HepG2 (cell line): ENCODE data around the gene SPAG9. TPM values are rescaled to one million over a fixed set of nuclear protein-coding genes. Genes with fewer than 3 reads are reported as not detected.

Experiments
- CEBPG ChIP-seq: IDR thresholded peaks from 2 replicates; pipeline ENCODE4 v1.6.1; 2016
- HHEX ChIP-seq: IDR thresholded peaks from 2 replicates; pipeline ENCODE4 v1.6.1; 2016; ENCODE audit warnings: control low read depth
- HNRNPUL1 ChIP-seq: fragments of 200-400 bp; formaldehyde crosslinking; IDR thresholded peaks from 2 replicates; pipeline ENCODE4 v1.6.1; 2017; ENCODE audit warnings: low read depth, mild to moderate bottlenecking, low read length, moderate library complexity
- MBD4 ChIP-seq: IDR thresholded peaks from 2 replicates; pipeline ENCODE4 v1.6.1; 2012; ENCODE audit warnings: low read length, inconsistent platforms, borderline replicate concordance
- MTA3 ChIP-seq: sonication (generic); formaldehyde crosslinking; IDR thresholded peaks from 2 replicates; pipeline ENCODE4 v1.4.0; 2020; ENCODE audit warnings: missing genetic modification reagents
- MZF1 ChIP-seq: sonication (generic); formaldehyde crosslinking; IDR thresholded peaks from 2 replicates; pipeline ENCODE4 v1.8.1; 2023; ENCODE audit warnings: mild to moderate bottlenecking, missing genetic modification reagents, borderline replicate concordance
- NCOA1 ChIP-seq: sonication (generic); formaldehyde crosslinking; IDR thresholded peaks from 2 replicates; pipeline ENCODE4 v1.9.0; 2021; ENCODE audit warnings: missing genetic modification reagents
- POLR2AphosphoS2 ChIP-seq: IDR thresholded peaks from 2 replicates; pipeline ENCODE4 v1.6.1; 2011; ENCODE audit warnings: low read depth, low read length, improper control_type of control experiment
- RBM39 ChIP-seq: fragments of 200-400 bp; formaldehyde crosslinking; IDR thresholded peaks from one replicate; pipeline ENCODE4 v1.6.1; 2018; ENCODE audit warnings: antibody characterized with exemption, mild to moderate bottlenecking, low read depth, low read length; ENCODE audit not compliant: poor library complexity, severe bottlenecking
- RFX5 ChIP-seq: IDR thresholded peaks from 2 replicates; pipeline ENCODE4 v1.6.1; 2011; ENCODE audit warnings: low read depth, low read length, improper control_type of control experiment
- SIX1 ChIP-seq: sonication (generic); formaldehyde crosslinking; IDR thresholded peaks from 2 replicates; pipeline ENCODE4 v1.4.0; 2020; ENCODE audit warnings: missing genetic modification reagents, borderline replicate concordance
- SUZ12 ChIP-seq: fragments of 150-350 bp; IDR thresholded peaks from 2 replicates; pipeline ENCODE4 v1.6.1; 2014; ENCODE audit warnings: low read depth, low read length
- TAF15 ChIP-seq: fragments of 200-400 bp; formaldehyde crosslinking; IDR thresholded peaks from one replicate; pipeline ENCODE4 v1.6.1; 2018; ENCODE audit warnings: mild to moderate bottlenecking, low read depth, low read length; ENCODE audit not compliant: poor library complexity, severe bottlenecking
- ZNF17 ChIP-seq: sonication (generic); formaldehyde crosslinking; IDR thresholded peaks from 2 replicates; pipeline ENCODE4 v1.5.0; 2020; ENCODE audit warnings: mild to moderate bottlenecking, missing genetic modification reagents
- ZNF331 ChIP-seq: sonication (generic); formaldehyde crosslinking; IDR thresholded peaks from 2 replicates; pipeline ENCODE4 v1.4.0; 2020; ENCODE audit warnings: missing genetic modification reagents
- ZNF354B ChIP-seq: sonication (generic); formaldehyde crosslinking; IDR thresholded peaks from 2 replicates; pipeline ENCODE4 v1.8.0; 2022; ENCODE audit warnings: mild to moderate bottlenecking, missing genetic modification reagents
- ZNF367 ChIP-seq: sonication (generic); formaldehyde crosslinking; IDR thresholded peaks from 2 replicates; pipeline ENCODE4 v1.4.0; 2020; ENCODE audit warnings: missing genetic modification reagents, borderline replicate concordance
- polyA plus RNA-seq, 8 experiments: library from polyadenylated mRNA; depleted of rRNA in 3 of 8; stranded (reverse) in 7 of 8; unstranded in 1 of 8; fragments of >200 nt; fragmentation: Illumina TruSeq in 4 of 8; extraction: Trizol in 4 of 8; gene quantifications; 2 replicates each; pipeline versions ENCODE4 v1.2.1 to v1.2.3, GENCODE V29; 2011 to 2016; ENCODE audit warnings: low read depth in 4 of 8, missing spikeins in 1 of 8, mixed read lengths in 1 of 8; ENCODE audit not compliant: insufficient read depth in 1 of 8
- total RNA-seq, 5 experiments: library from RNA; depleted of rRNA; stranded (reverse); fragments of >200 nt; fragmentation: Illumina TruSeq; extraction: Trizol; gene quantifications; 2 replicates each; pipeline ENCODE4 v1.2.3, GENCODE V29; 2016; ENCODE audit warnings: low read depth in 1 of 5
- TF ChIP-seq, protein P1 (sequence below): sonication (generic); formaldehyde crosslinking; IDR thresholded peaks from 2 replicates; pipeline ENCODE4 v1.9.0; 2022; ENCODE audit warnings: low read depth, missing genetic modification reagents
- TF ChIP-seq, protein P2 (sequence below): IDR thresholded peaks from 2 replicates; pipeline ENCODE4 v1.6.1; 2016; ENCODE audit warnings: control low read depth
- TF ChIP-seq, protein P3 (sequence below): sonication (generic); formaldehyde crosslinking; IDR thresholded peaks from 2 replicates; pipeline ENCODE4 v1.4.0; 2020; ENCODE audit warnings: missing genetic modification reagents
- TF ChIP-seq, protein P4 (sequence below): sonication (generic); formaldehyde crosslinking; IDR thresholded peaks from 2 replicates; pipeline ENCODE4 v1.4.0; 2020; ENCODE audit warnings: mild to moderate bottlenecking, missing genetic modification reagents, borderline replicate concordance
- TF ChIP-seq, protein P5 (sequence below): sonication (generic); formaldehyde crosslinking; IDR thresholded peaks from 2 replicates; pipeline ENCODE4 v1.5.1; 2020; ENCODE audit warnings: mild to moderate bottlenecking, moderate library complexity, missing genetic modification reagents

SPAG9 gene
- total and polyA plus RNA-seq, 2 of the 13 experiments (the other 11 are each of a cell fraction or from before 2014, with no cell fraction given), result 43.2 to 78.6 TPM

DNA sequence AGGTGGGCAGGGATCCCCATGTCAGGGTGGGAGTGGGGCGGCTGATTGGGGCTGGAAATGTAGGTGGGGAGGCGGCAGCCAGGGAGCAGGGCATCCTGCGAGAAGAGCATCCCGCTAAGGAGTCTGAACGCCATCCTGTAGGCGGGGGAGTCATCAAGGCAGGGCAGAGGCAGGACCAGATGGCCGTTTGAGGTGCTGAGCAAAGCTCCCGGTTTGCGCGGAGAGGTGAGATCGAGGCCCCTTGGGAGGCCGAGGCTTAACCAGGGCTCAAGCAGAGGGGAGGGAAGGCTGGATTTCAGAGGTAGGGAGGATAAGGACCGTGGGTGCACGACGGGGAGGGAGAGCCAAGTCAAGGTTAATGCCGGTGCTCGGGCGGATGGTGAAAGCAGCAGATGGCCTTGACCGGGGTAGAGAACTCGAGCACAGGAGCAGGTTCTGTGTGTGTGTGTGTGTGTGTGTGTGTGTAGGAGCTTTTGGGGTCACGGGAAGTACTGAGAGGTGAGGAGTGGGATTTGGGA, 45.1 kb upstream of the SPAG9 start (continued):
- TF ChIP-seq RBM39 (no peak), POLR2AphosphoS2 (no peak), ZNF17 (CRISPR knock-in tag) (no peak), SIX1 (CRISPR knock-in tag) (no peak), CEBPG (CRISPR knock-in tag) (no peak), HHEX (CRISPR knock-in tag) (no peak), NCOA1 (CRISPR knock-in tag) (no peak), RFX5 (no peak), MZF1 (CRISPR knock-in tag) (0 out of 2 replicates have a peak, but pooled peaks have one; percentile 67), MBD4 (no peak), HNRNPUL1 (no peak), ZNF354B (no peak), ZNF331 (no peak), MTA3 (CRISPR knock-in tag) (no peak), ZNF367 (CRISPR knock-in tag) (no peak), TAF15 (no peak), SUZ12 (no peak)
- TF ChIP-seq, protein P1, sequence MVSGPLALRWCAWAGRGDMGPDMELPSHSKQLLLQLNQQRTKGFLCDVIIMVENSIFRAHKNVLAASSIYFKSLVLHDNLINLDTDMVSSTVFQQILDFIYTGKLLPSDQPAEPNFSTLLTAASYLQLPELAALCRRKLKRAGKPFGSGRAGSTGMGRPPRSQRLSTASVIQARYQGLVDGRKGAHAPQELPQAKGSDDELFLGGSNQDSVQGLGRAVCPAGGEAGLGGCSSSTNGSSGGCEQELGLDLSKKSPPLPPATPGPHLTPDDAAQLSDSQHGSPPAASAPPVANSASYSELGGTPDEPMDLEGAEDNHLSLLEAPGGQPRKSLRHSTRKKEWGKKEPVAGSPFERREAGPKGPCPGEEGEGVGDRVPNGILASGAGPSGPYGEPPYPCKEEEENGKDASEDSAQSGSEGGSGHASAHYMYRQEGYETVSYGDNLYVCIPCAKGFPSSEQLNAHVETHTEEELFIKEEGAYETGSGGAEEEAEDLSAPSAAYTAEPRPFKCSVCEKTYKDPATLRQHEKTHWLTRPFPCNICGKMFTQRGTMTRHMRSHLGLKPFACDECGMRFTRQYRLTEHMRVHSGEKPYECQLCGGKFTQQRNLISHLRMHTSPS, result no peak; the same call in 1 of the 2 replicates
- TF ChIP-seq, protein P2, sequence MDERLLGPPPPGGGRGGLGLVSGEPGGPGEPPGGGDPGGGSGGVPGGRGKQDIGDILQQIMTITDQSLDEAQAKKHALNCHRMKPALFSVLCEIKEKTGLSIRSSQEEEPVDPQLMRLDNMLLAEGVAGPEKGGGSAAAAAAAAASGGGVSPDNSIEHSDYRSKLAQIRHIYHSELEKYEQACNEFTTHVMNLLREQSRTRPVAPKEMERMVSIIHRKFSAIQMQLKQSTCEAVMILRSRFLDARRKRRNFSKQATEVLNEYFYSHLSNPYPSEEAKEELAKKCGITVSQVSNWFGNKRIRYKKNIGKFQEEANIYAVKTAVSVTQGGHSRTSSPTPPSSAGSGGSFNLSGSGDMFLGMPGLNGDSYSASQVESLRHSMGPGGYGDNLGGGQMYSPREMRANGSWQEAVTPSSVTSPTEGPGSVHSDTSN, result no peak
- TF ChIP-seq, protein P3, sequence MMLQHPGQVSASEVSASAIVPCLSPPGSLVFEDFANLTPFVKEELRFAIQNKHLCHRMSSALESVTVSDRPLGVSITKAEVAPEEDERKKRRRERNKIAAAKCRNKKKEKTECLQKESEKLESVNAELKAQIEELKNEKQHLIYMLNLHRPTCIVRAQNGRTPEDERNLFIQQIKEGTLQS, result no peak; the same call in 1 of the 2 replicates
- TF ChIP-seq, protein P4, sequence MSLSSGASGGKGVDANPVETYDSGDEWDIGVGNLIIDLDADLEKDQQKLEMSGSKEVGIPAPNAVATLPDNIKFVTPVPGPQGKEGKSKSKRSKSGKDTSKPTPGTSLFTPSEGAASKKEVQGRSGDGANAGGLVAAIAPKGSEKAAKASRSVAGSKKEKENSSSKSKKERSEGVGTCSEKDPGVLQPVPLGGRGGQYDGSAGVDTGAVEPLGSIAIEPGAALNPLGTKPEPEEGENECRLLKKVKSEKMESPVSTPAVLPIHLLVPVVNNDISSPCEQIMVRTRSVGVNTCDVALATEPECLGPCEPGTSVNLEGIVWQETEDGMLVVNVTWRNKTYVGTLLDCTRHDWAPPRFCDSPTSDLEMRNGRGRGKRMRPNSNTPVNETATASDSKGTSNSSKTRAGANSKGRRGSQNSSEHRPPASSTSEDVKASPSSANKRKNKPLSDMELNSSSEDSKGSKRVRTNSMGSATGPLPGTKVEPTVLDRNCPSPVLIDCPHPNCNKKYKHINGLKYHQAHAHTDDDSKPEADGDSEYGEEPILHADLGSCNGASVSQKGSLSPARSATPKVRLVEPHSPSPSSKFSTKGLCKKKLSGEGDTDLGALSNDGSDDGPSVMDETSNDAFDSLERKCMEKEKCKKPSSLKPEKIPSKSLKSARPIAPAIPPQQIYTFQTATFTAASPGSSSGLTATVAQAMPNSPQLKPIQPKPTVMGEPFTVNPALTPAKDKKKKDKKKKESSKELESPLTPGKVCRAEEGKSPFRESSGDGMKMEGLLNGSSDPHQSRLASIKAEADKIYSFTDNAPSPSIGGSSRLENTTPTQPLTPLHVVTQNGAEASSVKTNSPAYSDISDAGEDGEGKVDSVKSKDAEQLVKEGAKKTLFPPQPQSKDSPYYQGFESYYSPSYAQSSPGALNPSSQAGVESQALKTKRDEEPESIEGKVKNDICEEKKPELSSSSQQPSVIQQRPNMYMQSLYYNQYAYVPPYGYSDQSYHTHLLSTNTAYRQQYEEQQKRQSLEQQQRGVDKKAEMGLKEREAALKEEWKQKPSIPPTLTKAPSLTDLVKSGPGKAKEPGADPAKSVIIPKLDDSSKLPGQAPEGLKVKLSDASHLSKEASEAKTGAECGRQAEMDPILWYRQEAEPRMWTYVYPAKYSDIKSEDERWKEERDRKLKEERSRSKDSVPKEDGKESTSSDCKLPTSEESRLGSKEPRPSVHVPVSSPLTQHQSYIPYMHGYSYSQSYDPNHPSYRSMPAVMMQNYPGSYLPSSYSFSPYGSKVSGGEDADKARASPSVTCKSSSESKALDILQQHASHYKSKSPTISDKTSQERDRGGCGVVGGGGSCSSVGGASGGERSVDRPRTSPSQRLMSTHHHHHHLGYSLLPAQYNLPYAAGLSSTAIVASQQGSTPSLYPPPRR, result no peak; the same call in 1 of the 2 replicates
- TF ChIP-seq, protein P5, sequence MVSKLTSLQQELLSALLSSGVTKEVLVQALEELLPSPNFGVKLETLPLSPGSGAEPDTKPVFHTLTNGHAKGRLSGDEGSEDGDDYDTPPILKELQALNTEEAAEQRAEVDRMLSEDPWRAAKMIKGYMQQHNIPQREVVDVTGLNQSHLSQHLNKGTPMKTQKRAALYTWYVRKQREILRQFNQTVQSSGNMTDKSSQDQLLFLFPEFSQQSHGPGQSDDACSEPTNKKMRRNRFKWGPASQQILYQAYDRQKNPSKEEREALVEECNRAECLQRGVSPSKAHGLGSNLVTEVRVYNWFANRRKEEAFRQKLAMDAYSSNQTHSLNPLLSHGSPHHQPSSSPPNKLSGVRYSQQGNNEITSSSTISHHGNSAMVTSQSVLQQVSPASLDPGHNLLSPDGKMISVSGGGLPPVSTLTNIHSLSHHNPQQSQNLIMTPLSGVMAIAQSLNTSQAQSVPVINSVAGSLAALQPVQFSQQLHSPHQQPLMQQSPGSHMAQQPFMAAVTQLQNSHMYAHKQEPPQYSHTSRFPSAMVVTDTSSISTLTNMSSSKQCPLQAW (CRISPR knock-in tag), result no peak; the same call in 1 of the 2 replicates
